Measurements from ENCODE around the gene ZNF442. TPM values are rescaled to one million over a fixed set of nuclear protein-coding genes. Genes with fewer than 3 reads are reported as not detected.
A peak's percentile ranks its signal among the peaks of the same experiment; 100 is the strongest.
"Not testable (repeated sequence)": the region's sequence is repeated elsewhere in the genome, so short reads cannot be mapped to it uniquely, and the experiment has no call there.

The ZNF442 gene
- total RNA-seq, 2 experiments from 2014 or later, result 0.75 to 0.86 TPM

DNA sequence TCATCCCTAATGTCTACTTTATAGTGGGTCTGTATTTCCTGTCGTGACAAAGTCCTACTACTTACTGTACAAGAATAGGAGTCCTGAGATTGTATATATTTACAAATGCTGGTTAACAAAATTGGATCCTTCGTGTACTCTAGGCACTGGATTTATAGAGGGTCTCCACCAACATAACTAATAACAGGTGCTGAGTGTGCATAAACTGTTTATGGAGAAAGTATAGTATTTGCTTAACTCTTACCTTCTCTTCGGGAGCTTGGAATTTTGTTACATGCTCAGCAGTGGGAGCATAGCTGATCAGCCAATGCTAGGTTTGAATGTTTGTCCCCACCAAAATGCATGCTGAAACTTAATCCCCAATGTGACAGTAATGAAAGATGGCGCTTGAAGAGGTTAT is 12.1 kb downstream of the ZNF442 start:
- no peak for DNase-seq
- no peaks in the 10 kb centered on the region for H3K4me1 Mint-ChIP-seq
- H3K9me3 Mint-ChIP-seq, result peaks cover 58% of the 10 kb centered on the region
- ChIA-PET CTCF (no interaction called here), POLR2A (no interaction called here)
- H3K36me3 Mint-ChIP-seq (ENCODE audit: low read depth), result peaks cover 34% of the 10 kb centered on the region
- no peaks in the 10 kb centered on the region for H3K27me3 Mint-ChIP-seq
- H3K27ac Mint-ChIP-seq, result no peak overlapping the region
- no peak overlapping the region for H3K4me3 Mint-ChIP-seq

DNA sequence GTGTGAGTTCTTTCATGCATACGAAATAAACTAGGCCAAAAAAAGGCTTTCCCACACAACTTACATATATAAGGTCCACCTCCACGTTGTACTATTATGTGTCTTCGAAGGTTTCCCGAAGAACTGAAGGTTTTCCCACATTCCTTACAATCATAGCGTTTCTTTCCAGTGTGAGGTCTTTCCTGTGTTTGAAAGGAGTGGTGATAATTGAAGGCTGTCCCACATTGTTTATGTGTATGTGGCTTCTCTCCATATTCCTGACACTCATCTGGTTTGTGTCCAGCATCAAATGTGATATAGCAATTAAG is 14.6 kb downstream of the ZNF442 start:
- DNase-seq, result no peak
- H3K36me3 Mint-ChIP-seq (ENCODE audit: low read depth), result peaks cover 34% of the 10 kb centered on the region
- CTCF ChIA-PET, result no interaction called here
- no peaks in the 10 kb centered on the region for H3K4me1 Mint-ChIP-seq
- H3K9me3 Mint-ChIP-seq, result peaks cover 63% of the 10 kb centered on the region
- no peak overlapping the region for H3K27ac Mint-ChIP-seq
- H3K4me3 Mint-ChIP-seq, result no peak overlapping the region
- POLR2A ChIA-PET, result no interaction called here
- no peaks in the 10 kb centered on the region for H3K27me3 Mint-ChIP-seq

- H3K36me3 Mint-ChIP-seq (ENCODE audit: low read depth), result peaks cover 34% of the 10 kb centered on the region
Observed at GRCh38 chr19:12350185-12350889, 15.1 kb downstream of the ZNF442 start.

DNA sequence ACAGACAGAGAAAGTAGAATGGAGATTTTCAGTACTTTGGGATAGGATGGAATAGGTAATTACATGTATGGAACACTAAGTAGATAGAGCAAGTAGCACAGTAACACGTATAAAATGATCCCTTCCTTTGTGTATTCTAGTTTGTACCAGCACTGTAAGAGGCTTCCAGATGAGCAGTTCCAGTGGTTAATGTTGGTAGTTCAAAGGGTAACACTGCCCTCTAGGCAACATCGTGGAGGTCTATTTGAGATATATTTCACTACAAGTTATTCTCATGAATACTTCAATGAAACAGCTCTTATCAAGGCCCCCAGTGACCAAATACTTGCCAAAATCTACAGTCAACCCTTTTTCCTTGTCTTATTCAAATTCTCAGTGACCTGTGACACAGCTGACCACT is 18.6 kb downstream of the ZNF442 start:
- Mint-ChIP-seq H3K4me3 (no peak overlapping the region), H3K36me3 (ENCODE audit: low read depth) (peaks cover 21% of the 10 kb centered on the region), H3K27me3 (no peaks in the 10 kb centered on the region), H3K9me3 (peaks cover 53% of the 10 kb centered on the region), H3K4me1 (no peaks in the 10 kb centered on the region), H3K27ac (no peak overlapping the region)
- CTCF ChIA-PET, result no interaction called here
- POLR2A ChIA-PET, result interaction anchor here (0.9 kb wide), 1 partner anchor 52 kb away, joined by 3 read pairs; the partner anchor contains the start of gene ZNF44
- DNase-seq, result no peak

More at GRCh38 chr19:12350185-12350889, 15.1 kb downstream of the ZNF442 start:
- no peaks in the 10 kb centered on the region for H3K27me3 Mint-ChIP-seq
- peaks cover 67% of the 10 kb centered on the region for H3K9me3 Mint-ChIP-seq
- ChIA-PET CTCF (no interaction called here), POLR2A (no interaction called here)
- no peaks in the 10 kb centered on the region for H3K4me1 Mint-ChIP-seq
- H3K4me3 Mint-ChIP-seq, result no peak overlapping the region
- no peak overlapping the region for H3K27ac Mint-ChIP-seq
- DNase-seq, result no peak

- Mint-ChIP-seq H3K4me3 (no peak overlapping the region), H3K36me3 (ENCODE audit: low read depth) (peaks cover 12% of the 10 kb centered on the region), H3K27ac (no peak overlapping the region), H3K27me3 (no peaks in the 10 kb centered on the region), H3K9me3 (peaks cover 45% of the 10 kb centered on the region), H3K4me1 (no peaks in the 10 kb centered on the region)
- POLR2A ChIA-PET, result no interaction called here
- DNase-seq, result no peak
- CTCF ChIA-PET, result no interaction called here
Observed at GRCh38 chr19:12345197-12345596, 20.3 kb downstream of the ZNF442 start.

DNA sequence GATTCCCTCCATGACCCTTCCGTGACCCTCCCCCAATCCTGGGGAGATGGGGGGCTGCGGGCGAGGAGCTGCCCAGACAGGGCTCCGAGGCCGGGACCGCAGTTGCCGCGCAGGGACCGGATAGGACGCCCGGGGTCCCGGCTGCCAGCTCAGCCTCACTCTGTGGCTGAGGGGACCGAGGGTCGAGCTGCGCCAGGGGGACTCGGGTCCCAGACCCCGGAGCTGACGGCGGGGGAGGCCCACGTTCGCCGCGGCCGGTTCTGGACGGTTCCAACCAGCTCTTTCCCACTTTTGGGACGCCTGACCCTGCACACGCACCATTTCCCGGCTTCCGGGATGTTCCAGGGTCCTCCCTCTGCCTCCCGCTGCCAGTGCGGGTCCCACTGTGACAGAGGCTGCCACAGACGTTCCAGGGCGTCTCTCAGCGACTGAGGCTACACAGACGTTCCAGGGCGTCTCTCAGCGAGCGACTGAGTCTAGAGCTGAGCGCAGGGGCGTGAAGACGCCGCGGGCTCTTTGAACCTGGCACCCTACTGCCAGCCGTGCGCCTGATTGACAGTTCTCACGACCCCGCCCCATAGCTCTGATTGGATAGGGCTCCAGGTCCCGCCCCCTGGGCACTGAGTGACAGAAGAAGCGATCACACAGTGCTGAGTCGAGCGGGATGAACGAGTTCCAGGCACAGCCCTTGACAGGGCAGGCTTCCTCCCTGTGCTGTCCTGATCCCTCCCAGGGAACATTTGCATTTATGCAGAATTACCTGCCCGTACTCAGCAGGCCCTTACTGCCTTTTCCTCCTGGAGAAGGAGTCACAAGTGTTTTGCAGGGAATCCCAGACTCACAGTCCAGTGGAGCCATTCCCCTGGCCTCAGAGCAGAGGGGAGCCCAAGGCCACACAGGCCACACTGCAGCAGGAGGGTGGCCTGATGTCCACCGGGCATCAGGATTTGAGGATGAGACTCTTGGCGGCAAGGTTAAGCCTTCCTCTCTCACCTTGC is 32.0 kb downstream of the ZNF442 start, which contains the start of gene ZNF563:
Gene ZNF563 (minus strand): TSS at position 472 of the 998 bp plus-strand sequence. CDS start 151 bp downstream, at position 321.
- ChIA-PET CTCF (interaction anchor here (1.0 to 1.8 kb wide), 4 partner anchors 39 to 242 kb away, joined by 3 to 9 read pairs (median 3); partner anchors contain the start of genes ZNF136 and ZNF44), POLR2A (interaction anchor here (0.6 to 3.0 kb wide), 21 partner anchors 10 to 567 kb away, joined by 3 to 30 read pairs (median 5); partner anchors contain the start of genes MAN2B1, ZNF136, ZNF20 and ZNF44)
- peak within 1 kb of the TSS; percentile 82 for H3K4me3 Mint-ChIP-seq

DNA sequence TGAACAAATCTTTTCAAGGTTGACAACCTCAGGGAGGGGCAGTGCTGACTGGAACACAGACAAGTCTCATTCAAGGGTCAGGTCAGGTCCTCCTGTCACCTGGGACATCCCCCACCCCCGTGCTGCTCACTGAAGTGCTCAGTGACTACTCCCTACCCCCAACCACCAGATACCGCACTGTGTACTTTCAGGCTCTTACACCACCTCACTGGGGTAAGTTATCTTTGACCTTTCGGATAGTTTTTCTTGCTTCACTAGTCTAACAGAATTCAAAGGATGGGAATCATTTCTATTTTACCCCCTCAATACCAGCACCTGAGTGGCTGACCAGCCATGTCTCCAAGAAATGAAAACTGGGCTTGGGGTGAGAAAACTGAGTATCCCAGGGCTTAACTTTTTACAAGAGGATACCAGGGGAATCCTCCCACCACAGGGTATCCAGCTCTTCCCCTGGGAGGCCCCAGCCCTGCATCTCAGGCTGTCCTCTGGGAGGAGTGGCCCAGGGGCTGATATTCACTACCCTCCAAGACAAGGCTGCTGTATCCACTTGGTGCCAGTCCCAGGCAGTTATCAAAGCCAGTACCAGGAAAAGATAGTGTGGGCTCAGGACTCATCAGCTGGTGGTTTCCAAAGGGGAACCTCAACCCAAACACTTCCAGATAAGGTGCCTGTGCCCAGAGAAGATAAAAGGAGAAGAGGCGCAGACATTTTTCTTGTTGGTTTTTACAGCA is 34.1 kb downstream of the ZNF442 start:
- Mint-ChIP-seq H3K9me3 (peaks cover 27% of the 10 kb centered on the region), H3K36me3 (ENCODE audit: low read depth) (peaks cover 24% of the 10 kb centered on the region), H3K27me3 (no peaks in the 10 kb centered on the region), H3K4me1 (peaks cover 31% of the 10 kb centered on the region), H3K4me3 (peak overlapping the region; percentile 82), H3K27ac (no peak overlapping the region)
- ChIA-PET POLR2A (interaction anchor here (0.6 to 3.0 kb wide), 4 partner anchors 13 to 1386 kb away, joined by 3 to 9 read pairs (median 3); partner anchors contain the start of genes ZNF442 and ZNF443), CTCF (interaction anchor here (0.9 to 1.4 kb wide), 2 partner anchors 89 to 519 kb away, joined by 3 read pairs; no protein-coding TSS in a partner anchor)
- no peak for DNase-seq

More for the DNA sequence above, 32.0 kb downstream of the ZNF442 start, which contains the start of gene ZNF563:
- Mint-ChIP-seq H3K9me3 (peaks cover 17% of the 10 kb centered on the region), H3K27ac (peak within 1 kb of the TSS; percentile 97), H3K36me3 (ENCODE audit: low read depth) (peaks cover 15% of the 10 kb centered on the region), H3K27me3 (no peaks in the 10 kb centered on the region), H3K4me1 (peaks cover 31% of the 10 kb centered on the region)
- peak; percentile 98 for DNase-seq

DNA sequence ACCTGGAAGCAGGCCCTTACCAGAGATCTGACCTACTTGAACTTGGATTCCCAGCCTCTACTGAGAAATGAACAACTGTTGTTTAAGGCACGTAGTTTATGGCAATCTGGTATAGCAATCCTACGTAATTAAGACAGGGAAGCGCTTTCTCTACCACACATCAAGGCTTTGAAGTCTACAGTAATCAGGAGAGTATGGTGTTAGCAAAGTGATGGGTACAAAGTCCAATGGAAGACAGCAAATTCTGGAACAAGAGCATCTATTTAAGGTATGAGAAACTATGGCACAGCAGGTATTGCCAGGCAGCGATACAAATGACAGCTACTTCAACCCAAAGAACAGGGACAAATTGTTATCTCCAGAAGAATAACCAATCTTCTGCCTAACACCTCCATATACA is 35.1 kb downstream of the ZNF442 start:
- peaks cover 31% of the 10 kb centered on the region for H3K4me1 Mint-ChIP-seq
- H3K4me3 Mint-ChIP-seq, result no peak overlapping the region
- peaks cover 28% of the 10 kb centered on the region for H3K9me3 Mint-ChIP-seq
- H3K27me3 Mint-ChIP-seq, result no peaks in the 10 kb centered on the region
- CTCF ChIA-PET, result no interaction called here
- H3K27ac Mint-ChIP-seq, result no peak overlapping the region
- H3K36me3 Mint-ChIP-seq (ENCODE audit: low read depth), result peaks cover 34% of the 10 kb centered on the region
- no peak for DNase-seq
- POLR2A ChIA-PET, result no interaction called here

DNA sequence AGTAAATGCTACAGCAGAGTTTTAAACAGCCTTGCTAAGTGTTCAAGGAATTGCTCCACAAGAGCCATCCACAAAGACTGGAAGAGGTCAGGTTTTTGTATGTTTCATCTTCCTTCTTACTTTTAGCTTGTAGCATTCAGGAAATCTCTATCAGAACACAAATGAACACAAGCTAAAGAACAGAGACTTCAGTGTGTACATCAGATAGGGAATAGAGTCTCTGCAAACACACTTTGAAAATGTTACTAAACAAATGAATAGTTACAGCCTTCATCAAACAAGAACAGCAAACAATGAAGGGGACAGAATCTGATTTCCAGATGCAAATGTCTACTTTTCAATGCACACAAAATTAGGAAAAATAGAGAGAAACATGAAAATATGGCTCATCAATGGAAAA is 39.8 kb downstream of the ZNF442 start:
- ChIA-PET POLR2A (no interaction called here), CTCF (no interaction called here)
- no peak for DNase-seq
- Mint-ChIP-seq H3K4me1 (peaks cover 5% of the 10 kb centered on the region), H3K27me3 (no peaks in the 10 kb centered on the region), H3K36me3 (ENCODE audit: low read depth) (peaks cover 64% of the 10 kb centered on the region), H3K9me3 (peaks cover 49% of the 10 kb centered on the region), H3K4me3 (no peak overlapping the region), H3K27ac (no peak overlapping the region)

- CTCF ChIA-PET, result no interaction called here
- DNase-seq, result no peak
- Mint-ChIP-seq H3K27ac (no peak overlapping the region), H3K4me3 (no peak overlapping the region), H3K36me3 (ENCODE audit: low read depth) (peaks cover 67% of the 10 kb centered on the region), H3K4me1 (no peaks in the 10 kb centered on the region), H3K9me3 (peaks cover 44% of the 10 kb centered on the region), H3K27me3 (no peaks in the 10 kb centered on the region)
- POLR2A ChIA-PET, result no interaction called here
Observed at GRCh38 chr19:12318782-12319413, 46.6 kb downstream of the ZNF442 start.

DNA sequence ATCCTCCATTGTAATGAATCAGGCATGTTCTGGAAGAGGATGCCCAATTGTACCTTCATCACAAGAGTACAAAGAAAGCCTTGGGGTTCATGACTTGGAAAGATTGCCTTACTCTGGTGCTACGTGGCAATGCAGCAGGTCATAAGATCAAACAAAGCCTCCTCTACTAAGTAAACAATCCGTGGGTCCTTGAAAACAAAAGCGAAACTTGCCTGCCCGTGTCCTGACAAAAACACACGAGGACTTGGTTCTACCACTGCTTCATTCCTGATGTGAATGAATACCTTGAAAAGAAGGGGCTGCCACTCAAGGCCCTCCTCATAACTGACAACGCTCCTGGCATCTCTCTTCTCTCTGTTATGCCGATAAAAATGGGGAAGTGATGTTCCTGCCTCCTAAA is 50.9 kb downstream of the ZNF442 start:
- Mint-ChIP-seq H3K27ac (no peak overlapping the region), H3K4me1 (no peaks in the 10 kb centered on the region), H3K9me3 (peaks cover 38% of the 10 kb centered on the region), H3K36me3 (ENCODE audit: low read depth) (peaks cover 40% of the 10 kb centered on the region), H3K27me3 (no peaks in the 10 kb centered on the region), H3K4me3 (no peak overlapping the region)
- POLR2A ChIA-PET, result no interaction called here
- no peak for DNase-seq
- CTCF ChIA-PET, result no interaction called here

DNA sequence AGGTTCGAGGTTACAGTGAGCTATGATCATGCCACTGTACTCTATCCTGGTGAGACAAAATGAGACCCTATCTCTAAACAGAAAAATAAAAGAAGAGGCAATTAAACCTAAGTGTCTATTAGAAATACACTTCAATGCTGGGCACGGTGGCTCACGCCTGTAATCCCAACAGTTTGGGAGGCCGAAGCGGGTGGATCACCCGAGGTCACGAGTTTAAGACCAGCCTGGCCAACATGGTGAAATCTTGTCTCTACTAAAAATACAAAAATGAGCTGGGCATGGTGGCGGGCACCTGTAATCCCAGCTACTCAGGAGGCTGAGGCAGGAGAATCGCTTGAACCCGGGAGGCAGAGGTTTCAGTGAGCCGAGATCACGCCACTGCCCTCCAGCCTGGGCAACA is 56.6 kb downstream of the ZNF442 start:
- DNase-seq; H3K4me1 Mint-ChIP-seq; CTCF ChIA-PET; H3K36me3 Mint-ChIP-seq (ENCODE audit: low read depth); H3K27ac Mint-ChIP-seq; H3K4me3 Mint-ChIP-seq; H3K27me3 Mint-ChIP-seq: not testable (repeated sequence)
- POLR2A ChIA-PET, result interaction anchor here (1.1 kb wide), 1 partner anchor 25 kb away, joined by 3 read pairs; the partner anchor contains the start of gene ZNF563
- H3K9me3 Mint-ChIP-seq, result peaks cover 20% of the 10 kb centered on the region

All from activated CD4-positive, alpha-beta memory T cell treated with anti-CD3 and anti-CD28 coated beads, Interleukin-2, amount 10 ng/mL, durations not matched to agents 7 days and 5 days (primary cell).